Esophagus muscularis mucosa (tissue), 4 donors: Measurements from ENCODE around the gene GPR63.

Source experiments
- EP300 ChIP-seq: sonication (generic); formaldehyde crosslinking; IDR thresholded peaks from one replicate; pipeline ENCODE4 v1.6.1; 2017; ENCODE audit warnings: antibody characterized with exemption
- POLR2A ChIP-seq: fragments of 450-650 bp; IDR thresholded peaks from one replicate; pipeline ENCODE4 v1.6.1; 2017; ENCODE audit warnings: antibody characterized with exemption, moderate library complexity, mild to moderate bottlenecking, low read depth
- POLR2AphosphoS5 ChIP-seq, 2 donors: sonication (generic); formaldehyde crosslinking; IDR thresholded peaks; one replicate each; pipeline ENCODE4 v1.6.1; 2017; ENCODE audit warnings: antibody characterized with exemption in 2 of 2
- TF ChIP-seq, protein P1 (sequence below), 3 experiments: fragments of 200-600 bp in 2 of 3; fragments of 450-650 bp in 1 of 3; sonication (generic) in 2 of 3; IDR thresholded peaks; one replicate each; pipeline ENCODE4 v1.5.1; 2017 to 2019; ENCODE audit warnings: antibody characterized with exemption in 3 of 3, mild to moderate bottlenecking in 2 of 3, moderate library complexity in 1 of 3

DNA sequence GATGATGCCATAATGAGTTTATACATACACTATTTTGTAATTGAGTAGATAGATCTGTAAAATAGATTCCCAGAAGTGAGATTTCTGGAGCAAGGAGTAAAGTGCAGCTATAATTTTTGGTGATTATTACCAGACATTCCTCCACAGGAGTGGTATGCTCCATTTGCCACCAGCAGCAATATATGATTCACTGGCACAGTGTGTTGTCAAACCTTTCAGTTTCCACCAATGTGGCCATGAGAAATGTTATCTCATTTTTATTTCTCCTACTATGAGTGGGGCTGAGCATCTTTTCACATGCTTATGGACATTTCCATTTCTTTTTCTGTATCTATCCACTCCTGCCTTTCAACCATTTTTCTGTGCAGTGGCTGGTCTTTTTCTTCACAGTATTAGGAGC, 70.5 kb downstream of the GPR63 start:
- TF ChIP-seq, protein P1, sequence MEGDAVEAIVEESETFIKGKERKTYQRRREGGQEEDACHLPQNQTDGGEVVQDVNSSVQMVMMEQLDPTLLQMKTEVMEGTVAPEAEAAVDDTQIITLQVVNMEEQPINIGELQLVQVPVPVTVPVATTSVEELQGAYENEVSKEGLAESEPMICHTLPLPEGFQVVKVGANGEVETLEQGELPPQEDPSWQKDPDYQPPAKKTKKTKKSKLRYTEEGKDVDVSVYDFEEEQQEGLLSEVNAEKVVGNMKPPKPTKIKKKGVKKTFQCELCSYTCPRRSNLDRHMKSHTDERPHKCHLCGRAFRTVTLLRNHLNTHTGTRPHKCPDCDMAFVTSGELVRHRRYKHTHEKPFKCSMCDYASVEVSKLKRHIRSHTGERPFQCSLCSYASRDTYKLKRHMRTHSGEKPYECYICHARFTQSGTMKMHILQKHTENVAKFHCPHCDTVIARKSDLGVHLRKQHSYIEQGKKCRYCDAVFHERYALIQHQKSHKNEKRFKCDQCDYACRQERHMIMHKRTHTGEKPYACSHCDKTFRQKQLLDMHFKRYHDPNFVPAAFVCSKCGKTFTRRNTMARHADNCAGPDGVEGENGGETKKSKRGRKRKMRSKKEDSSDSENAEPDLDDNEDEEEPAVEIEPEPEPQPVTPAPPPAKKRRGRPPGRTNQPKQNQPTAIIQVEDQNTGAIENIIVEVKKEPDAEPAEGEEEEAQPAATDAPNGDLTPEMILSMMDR (IDR thresholded peaks at IDR 0.05): no peak
- no peak for TF ChIP-seq POLR2AphosphoS5 (IDR thresholded peaks at IDR 0.05)
- TF ChIP-seq EP300: no peak
- TF ChIP-seq POLR2A: no peak
